Measurements from ENCODE around the gene SRBD1.

The SRBD1 gene

GRCh38 chr2:45647986-45648520, 37.0 kb upstream of the SRBD1 start:
- 96% methylated on average over 2 of the region's 3 CpGs; no CpG with 5 or more reads in 1 of the 2 experiments for WGBS, 2 experiments (ENCODE audit: insufficient coverage in 2 of 2)
- Histone ChIP-seq H3K36me3 (ENCODE audit: control insufficient read depth, insufficient read depth, low read length) (no peaks in the 10 kb centered on the region), H3K4me3 (ENCODE audit: extremely low read depth, insufficient read depth, low read length, poor library complexity, severe bottlenecking) (no peak overlapping the region), H3K9me3 (ENCODE audit: control insufficient read depth, low read length) (no peaks in the 10 kb centered on the region), H3K27ac (ENCODE audit: low read depth, low read length, severe bottlenecking) (no peak overlapping the region), H3K4me1 (ENCODE audit: control insufficient read depth, insufficient read depth, low read length, poor library complexity, severe bottlenecking) (peaks cover 3% of the 10 kb centered on the region)

GRCh38 chr2:45647356-45647755, 36.3 kb upstream of the SRBD1 start:
- no peaks in the 10 kb centered on the region for H3K36me3 ChIP-seq (ENCODE audit: control insufficient read depth, insufficient read depth, low read length)
- H3K4me3 ChIP-seq (ENCODE audit: extremely low read depth, insufficient read depth, low read length, poor library complexity, severe bottlenecking): no peak overlapping the region
- no peak overlapping the region for H3K27ac ChIP-seq (ENCODE audit: low read depth, low read length, severe bottlenecking)
- H3K9me3 ChIP-seq (ENCODE audit: control insufficient read depth, low read length): no peaks in the 10 kb centered on the region
- peaks cover 4% of the 10 kb centered on the region for H3K4me1 ChIP-seq (ENCODE audit: control insufficient read depth, insufficient read depth, low read length, poor library complexity, severe bottlenecking)
- whole genome bisulfite sequencing, 2 experiments (ENCODE audit: insufficient coverage in 2 of 2): 83% methylated on average over 2 to 8 of the region's 9 CpGs

GRCh38 chr2:45646289-45646688, 35.2 kb upstream of the SRBD1 start:
- H3K4me1 ChIP-seq (ENCODE audit: control insufficient read depth, insufficient read depth, low read length, poor library complexity, severe bottlenecking): peaks cover 4% of the 10 kb centered on the region
- no peaks in the 10 kb centered on the region for H3K36me3 ChIP-seq (ENCODE audit: control insufficient read depth, insufficient read depth, low read length)
- no peak overlapping the region for H3K27ac ChIP-seq (ENCODE audit: low read depth, low read length, severe bottlenecking)
- WGBS, 2 experiments (ENCODE audit: insufficient coverage in 2 of 2): 100% methylated on average over 1 of the region's 2 CpGs; no CpG with 5 or more reads in 1 of the 2 experiments
- H3K4me3 ChIP-seq (ENCODE audit: extremely low read depth, insufficient read depth, low read length, poor library complexity, severe bottlenecking): no peak overlapping the region
- H3K9me3 ChIP-seq (ENCODE audit: control insufficient read depth, low read length): no peaks in the 10 kb centered on the region

- H3K4me1 ChIP-seq (ENCODE audit: control insufficient read depth, insufficient read depth, low read length, poor library complexity, severe bottlenecking): peaks cover 4% of the 10 kb centered on the region
- 13 to 14% methylated on average over 26 to 41 of the region's 49 CpGs for WGBS, 2 experiments (ENCODE audit: insufficient coverage in 2 of 2)
- H3K27ac ChIP-seq (ENCODE audit: low read depth, low read length, severe bottlenecking): no peak overlapping the region
- peak overlapping the region; percentile 33 for H3K4me3 ChIP-seq (ENCODE audit: extremely low read depth, insufficient read depth, low read length, poor library complexity, severe bottlenecking)
- no peaks in the 10 kb centered on the region for H3K9me3 ChIP-seq (ENCODE audit: control insufficient read depth, low read length)
- H3K36me3 ChIP-seq (ENCODE audit: control insufficient read depth, insufficient read depth, low read length): no peaks in the 10 kb centered on the region
Observed at GRCh38 chr2:45643543-45644542, 32.8 kb upstream of the SRBD1 start.

GRCh38 chr2:45643095-45643494, 32.0 kb upstream of the SRBD1 start:
- peaks cover 4% of the 10 kb centered on the region for H3K4me1 ChIP-seq (ENCODE audit: control insufficient read depth, insufficient read depth, low read length, poor library complexity, severe bottlenecking)
- H3K27ac ChIP-seq (ENCODE audit: low read depth, low read length, severe bottlenecking): no peak overlapping the region
- no peaks in the 10 kb centered on the region for H3K9me3 ChIP-seq (ENCODE audit: control insufficient read depth, low read length)
- WGBS, 2 experiments (ENCODE audit: insufficient coverage in 2 of 2): 44 to 62% methylated on average over 8 to 9 of the region's 11 CpGs
- H3K36me3 ChIP-seq (ENCODE audit: control insufficient read depth, insufficient read depth, low read length): no peaks in the 10 kb centered on the region
- H3K4me3 ChIP-seq (ENCODE audit: extremely low read depth, insufficient read depth, low read length, poor library complexity, severe bottlenecking): peak overlapping the region; percentile 33

- 84 to 88% methylated on average over 2 of the region's 2 CpGs for WGBS, 2 experiments (ENCODE audit: insufficient coverage in 2 of 2)
Observed at GRCh38 chr2:45640576-45640975, 29.5 kb upstream of the SRBD1 start.

GRCh38 chr2:45637440-45637839, 26.4 kb upstream of the SRBD1 start:
- Histone ChIP-seq H3K4me3 (ENCODE audit: extremely low read depth, insufficient read depth, low read length, poor library complexity, severe bottlenecking) (no peak overlapping the region), H3K9me3 (ENCODE audit: control insufficient read depth, low read length) (no peaks in the 10 kb centered on the region), H3K36me3 (ENCODE audit: control insufficient read depth, insufficient read depth, low read length) (no peaks in the 10 kb centered on the region), H3K27ac (ENCODE audit: low read depth, low read length, severe bottlenecking) (no peak overlapping the region), H3K4me1 (ENCODE audit: control insufficient read depth, insufficient read depth, low read length, poor library complexity, severe bottlenecking) (no peaks in the 10 kb centered on the region)
- WGBS, 2 experiments (ENCODE audit: insufficient coverage in 2 of 2): 97 to 100% methylated on average over 1 to 4 of the region's 5 CpGs

More at GRCh38 chr2:45640576-45640975, 29.5 kb upstream of the SRBD1 start:
- Histone ChIP-seq H3K27ac (ENCODE audit: low read depth, low read length, severe bottlenecking) (no peak overlapping the region), H3K36me3 (ENCODE audit: control insufficient read depth, insufficient read depth, low read length) (no peaks in the 10 kb centered on the region), H3K9me3 (ENCODE audit: control insufficient read depth, low read length) (no peaks in the 10 kb centered on the region), H3K4me3 (ENCODE audit: extremely low read depth, insufficient read depth, low read length, poor library complexity, severe bottlenecking) (no peak overlapping the region), H3K4me1 (ENCODE audit: control insufficient read depth, insufficient read depth, low read length, poor library complexity, severe bottlenecking) (peaks cover 4% of the 10 kb centered on the region)

GRCh38 chr2:45636008-45636407, 24.9 kb upstream of the SRBD1 start:
- WGBS, 2 experiments (ENCODE audit: insufficient coverage in 2 of 2): 89 to 100% methylated on average over 3 to 4 of the region's 5 CpGs
- Histone ChIP-seq H3K4me1 (ENCODE audit: control insufficient read depth, insufficient read depth, low read length, poor library complexity, severe bottlenecking) (no peaks in the 10 kb centered on the region), H3K9me3 (ENCODE audit: control insufficient read depth, low read length) (no peaks in the 10 kb centered on the region), H3K4me3 (ENCODE audit: extremely low read depth, insufficient read depth, low read length, poor library complexity, severe bottlenecking) (no peak overlapping the region), H3K27ac (ENCODE audit: low read depth, low read length, severe bottlenecking) (no peak overlapping the region), H3K36me3 (ENCODE audit: control insufficient read depth, insufficient read depth, low read length) (no peaks in the 10 kb centered on the region)

GRCh38 chr2:45634223-45634622, 23.2 kb upstream of the SRBD1 start:
- Histone ChIP-seq H3K27ac (ENCODE audit: low read depth, low read length, severe bottlenecking) (no peak overlapping the region), H3K4me3 (ENCODE audit: extremely low read depth, insufficient read depth, low read length, poor library complexity, severe bottlenecking) (no peak overlapping the region), H3K9me3 (ENCODE audit: control insufficient read depth, low read length) (no peaks in the 10 kb centered on the region), H3K4me1 (ENCODE audit: control insufficient read depth, insufficient read depth, low read length, poor library complexity, severe bottlenecking) (no peaks in the 10 kb centered on the region), H3K36me3 (ENCODE audit: control insufficient read depth, insufficient read depth, low read length) (no peaks in the 10 kb centered on the region)
- WGBS, 2 experiments (ENCODE audit: insufficient coverage in 2 of 2): 82 to 100% methylated on average over 1 to 4 of the region's 5 CpGs

GRCh38 chr2:45631955-45632354, 20.9 kb upstream of the SRBD1 start:
- Histone ChIP-seq H3K27ac (ENCODE audit: low read depth, low read length, severe bottlenecking) (no peak overlapping the region), H3K9me3 (ENCODE audit: control insufficient read depth, low read length) (no peaks in the 10 kb centered on the region), H3K36me3 (ENCODE audit: control insufficient read depth, insufficient read depth, low read length) (no peaks in the 10 kb centered on the region), H3K4me3 (ENCODE audit: extremely low read depth, insufficient read depth, low read length, poor library complexity, severe bottlenecking) (no peak overlapping the region), H3K4me1 (ENCODE audit: control insufficient read depth, insufficient read depth, low read length, poor library complexity, severe bottlenecking) (no peaks in the 10 kb centered on the region)
- 80% methylated on average over 1 of the region's 3 CpGs; no CpG with 5 or more reads in 1 of the 2 experiments for WGBS, 2 experiments (ENCODE audit: insufficient coverage in 2 of 2)

GRCh38 chr2:45631319-45631718, 20.3 kb upstream of the SRBD1 start:
- no peaks in the 10 kb centered on the region for H3K4me1 ChIP-seq (ENCODE audit: control insufficient read depth, insufficient read depth, low read length, poor library complexity, severe bottlenecking)
- 96 to 100% methylated on average over 3 of the region's 3 CpGs for WGBS, 2 experiments (ENCODE audit: insufficient coverage in 2 of 2)
- no peak overlapping the region for H3K27ac ChIP-seq (ENCODE audit: low read depth, low read length, severe bottlenecking)
- no peaks in the 10 kb centered on the region for H3K9me3 ChIP-seq (ENCODE audit: control insufficient read depth, low read length)
- no peak overlapping the region for H3K4me3 ChIP-seq (ENCODE audit: extremely low read depth, insufficient read depth, low read length, poor library complexity, severe bottlenecking)
- no peaks in the 10 kb centered on the region for H3K36me3 ChIP-seq (ENCODE audit: control insufficient read depth, insufficient read depth, low read length)
